Measurements from ENCODE around the gene GARIN3. TPM values are rescaled to one million over a fixed set of nuclear protein-coding genes. Genes with fewer than 3 reads are reported as not detected.
"Not testable (repeated sequence)": the region's sequence is repeated elsewhere in the genome, so short reads cannot be mapped to it uniquely, and the experiment has no call there.

GARIN3 gene
- total RNA-seq, 1 donor from 2014 or later: not detected

DNA sequence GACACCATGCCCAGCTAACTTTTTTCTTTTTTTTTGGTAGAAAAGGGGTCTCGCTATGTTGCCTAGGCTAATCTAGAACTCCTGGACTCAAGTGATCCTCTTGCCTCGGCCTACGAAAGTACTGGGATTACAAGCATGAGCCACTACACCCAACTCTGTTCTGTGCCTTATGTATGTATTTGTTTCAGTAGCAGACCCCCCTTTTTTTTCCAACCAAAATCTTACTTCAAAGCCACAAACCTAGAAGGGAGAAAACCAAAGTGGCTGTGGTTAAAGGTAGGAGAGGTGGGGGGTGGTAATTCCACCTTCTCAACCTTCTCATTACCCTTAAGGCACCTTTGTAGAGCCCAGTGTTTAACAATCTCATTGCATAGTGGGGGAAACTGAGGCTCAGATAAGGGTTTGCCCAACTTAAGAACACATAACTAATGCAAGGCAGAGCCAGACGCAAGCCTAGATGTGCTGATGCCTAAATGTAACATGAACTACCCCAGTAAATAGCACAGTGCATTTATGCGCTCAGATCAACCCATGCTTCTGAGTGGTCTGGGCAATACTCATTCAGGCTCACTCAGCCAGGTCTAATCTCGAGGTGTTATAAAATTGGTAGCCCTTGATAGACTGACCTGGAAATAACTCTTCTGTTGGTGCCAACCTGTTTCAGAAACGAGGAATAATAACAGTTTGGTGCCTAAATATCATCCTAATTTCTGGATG is 47.6 kb upstream of the GARIN3 start:
- Mint-ChIP-seq H3K36me3 (ENCODE audit: low read depth) (no peaks in the 10 kb centered on the region), H3K27ac (no peak overlapping the region), H3K9me3 (no peaks in the 10 kb centered on the region), H3K4me1 (peaks cover 50% of the 10 kb centered on the region), H3K27me3 (no peaks in the 10 kb centered on the region), H3K4me3 (no peak overlapping the region)
- ATAC-seq (ENCODE audit: low read depth): no peak
- ChIA-PET POLR2A (interaction anchor here (1.3 kb wide), 1 partner anchor 71 kb away, joined by 3 read pairs; the partner anchor contains the start of gene MED7), CTCF (no interaction called here)
- DNase-seq: no peak
- intact Hi-C loops (cut with micrococcal nuclease): no loop called here
- TF ChIP-seq, protein P1, sequence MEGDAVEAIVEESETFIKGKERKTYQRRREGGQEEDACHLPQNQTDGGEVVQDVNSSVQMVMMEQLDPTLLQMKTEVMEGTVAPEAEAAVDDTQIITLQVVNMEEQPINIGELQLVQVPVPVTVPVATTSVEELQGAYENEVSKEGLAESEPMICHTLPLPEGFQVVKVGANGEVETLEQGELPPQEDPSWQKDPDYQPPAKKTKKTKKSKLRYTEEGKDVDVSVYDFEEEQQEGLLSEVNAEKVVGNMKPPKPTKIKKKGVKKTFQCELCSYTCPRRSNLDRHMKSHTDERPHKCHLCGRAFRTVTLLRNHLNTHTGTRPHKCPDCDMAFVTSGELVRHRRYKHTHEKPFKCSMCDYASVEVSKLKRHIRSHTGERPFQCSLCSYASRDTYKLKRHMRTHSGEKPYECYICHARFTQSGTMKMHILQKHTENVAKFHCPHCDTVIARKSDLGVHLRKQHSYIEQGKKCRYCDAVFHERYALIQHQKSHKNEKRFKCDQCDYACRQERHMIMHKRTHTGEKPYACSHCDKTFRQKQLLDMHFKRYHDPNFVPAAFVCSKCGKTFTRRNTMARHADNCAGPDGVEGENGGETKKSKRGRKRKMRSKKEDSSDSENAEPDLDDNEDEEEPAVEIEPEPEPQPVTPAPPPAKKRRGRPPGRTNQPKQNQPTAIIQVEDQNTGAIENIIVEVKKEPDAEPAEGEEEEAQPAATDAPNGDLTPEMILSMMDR (IDR thresholded peaks at IDR 0.05): no peak

DNA sequence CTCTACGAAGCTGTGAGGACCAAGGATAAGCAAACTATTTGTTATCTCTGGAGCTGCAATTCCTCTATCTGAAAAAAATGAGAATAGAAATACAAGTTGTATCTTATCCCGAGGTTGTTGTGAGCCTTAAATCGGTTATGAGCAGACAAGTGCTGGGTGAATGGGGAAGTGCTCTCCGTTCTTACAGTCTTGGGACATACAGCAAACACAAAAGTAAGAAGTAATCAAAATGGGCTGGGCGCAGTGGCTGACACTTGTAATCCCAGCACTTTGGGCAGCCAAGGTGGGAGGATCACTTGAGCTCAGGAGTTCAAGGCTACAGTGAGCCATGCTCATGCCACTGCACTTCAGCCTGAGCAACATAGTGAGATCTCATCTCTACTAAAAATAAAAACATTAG is 46.2 kb upstream of the GARIN3 start:
- H3K4me1 Mint-ChIP-seq: peaks cover 42% of the 10 kb centered on the region
- TF ChIP-seq, protein P1 (IDR thresholded peaks at IDR 0.05): no peak
- H3K27ac Mint-ChIP-seq: no peak overlapping the region
- no peaks in the 10 kb centered on the region for H3K9me3 Mint-ChIP-seq
- intact Hi-C loops (cut with micrococcal nuclease): no loop called here
- ChIA-PET POLR2A (no interaction called here), CTCF (no interaction called here)
- no peaks in the 10 kb centered on the region for H3K36me3 Mint-ChIP-seq (ENCODE audit: low read depth)
- ATAC-seq (ENCODE audit: low read depth) (no peak), DNase-seq (no peak)
- no peaks in the 10 kb centered on the region for H3K27me3 Mint-ChIP-seq
- no peak overlapping the region for H3K4me3 Mint-ChIP-seq

DNA sequence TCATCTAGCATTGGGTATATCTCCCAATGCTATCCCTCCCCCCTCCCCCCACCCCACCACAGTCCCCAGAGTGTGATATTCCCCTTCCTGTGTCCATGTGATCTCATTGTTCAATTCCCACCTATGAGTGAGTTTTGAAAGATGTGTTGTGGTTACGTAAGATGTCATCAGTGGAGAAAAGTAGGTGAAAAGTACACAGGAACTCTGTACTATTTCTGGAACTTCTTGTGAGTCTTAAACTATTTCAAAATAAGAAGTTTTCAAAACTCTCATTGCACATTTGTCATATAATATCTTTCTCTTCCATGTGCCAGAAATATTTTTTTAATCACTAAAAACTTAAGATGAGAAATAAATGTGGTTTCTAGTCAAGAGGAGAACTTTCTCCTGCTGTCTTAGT is 44.6 kb upstream of the GARIN3 start:
- H3K27me3 Mint-ChIP-seq; intact Hi-C loops (cut with micrococcal nuclease); H3K27ac Mint-ChIP-seq; ATAC-seq (ENCODE audit: low read depth); DNase-seq; H3K4me3 Mint-ChIP-seq; H3K9me3 Mint-ChIP-seq; CTCF ChIA-PET; H3K36me3 Mint-ChIP-seq (ENCODE audit: low read depth); POLR2A ChIA-PET: not testable (repeated sequence)
- peaks cover 26% of the 10 kb centered on the region for H3K4me1 Mint-ChIP-seq

DNA sequence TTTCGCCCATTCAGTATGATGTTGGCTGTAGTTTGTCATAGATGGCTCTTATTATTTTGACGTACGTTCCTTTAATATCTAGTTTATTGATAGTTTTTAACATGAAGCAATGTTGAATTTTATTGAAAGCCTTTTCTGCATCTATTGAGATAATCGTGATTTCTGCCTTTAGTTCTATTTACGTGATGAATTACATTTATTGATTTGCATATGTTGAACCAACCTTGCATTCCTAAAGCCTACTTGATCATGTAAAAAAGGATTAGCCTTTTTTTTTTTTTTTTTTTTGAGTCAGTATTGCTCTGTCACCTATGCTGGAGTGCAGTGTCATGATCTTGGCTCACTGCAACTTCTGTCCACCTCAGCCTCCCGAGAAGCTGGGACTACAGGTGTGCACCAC is 39.6 kb upstream of the GARIN3 start:
- intact Hi-C loops (cut with micrococcal nuclease): loop anchor here (1.0 to 5.0 kb wide), 2 partner anchors 10 to 42 kb away; no protein-coding TSS in a partner anchor
- TF ChIP-seq, protein P1 (IDR thresholded peaks at IDR 0.05): no peak
- Mint-ChIP-seq H3K4me1 (peaks cover 6% of the 10 kb centered on the region), H3K9me3 (no peaks in the 10 kb centered on the region), H3K4me3 (no peak overlapping the region), H3K36me3 (ENCODE audit: low read depth) (no peaks in the 10 kb centered on the region), H3K27ac (no peak overlapping the region), H3K27me3 (no peaks in the 10 kb centered on the region)
- POLR2A ChIA-PET: no interaction called here
- no peak for DNase-seq
- CTCF ChIA-PET: interaction anchor here (1.1 kb wide), 1 partner anchor 9 kb away, joined by 3 read pairs; no protein-coding TSS in a partner anchor
- ATAC-seq (ENCODE audit: low read depth): no peak

DNA sequence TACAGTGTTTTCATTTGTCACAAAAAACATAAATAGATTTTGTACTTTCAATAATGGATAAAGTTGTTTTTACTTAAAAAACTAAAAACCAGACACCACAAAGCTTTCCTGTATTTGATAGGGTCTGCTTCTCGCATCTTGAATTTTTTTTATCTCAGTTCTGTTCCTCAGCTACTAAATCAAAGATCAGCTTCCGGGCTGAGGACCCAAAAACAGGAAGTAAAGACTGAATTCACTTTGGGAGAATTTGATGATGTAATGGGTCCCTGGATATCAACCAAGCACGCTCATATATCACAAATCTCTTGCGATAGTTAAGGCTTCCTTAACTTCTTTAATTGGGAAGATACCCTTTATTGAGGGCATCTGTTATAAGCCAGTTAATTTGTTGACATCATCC is 38.7 kb upstream of the GARIN3 start:
- CTCF ChIA-PET: interaction anchor here (1.1 kb wide), 1 partner anchor 10 kb away, joined by 3 read pairs; no protein-coding TSS in a partner anchor
- Mint-ChIP-seq H3K4me3 (no peak overlapping the region), H3K27me3 (no peaks in the 10 kb centered on the region), H3K27ac (peak overlapping the region; percentile 53), H3K9me3 (no peaks in the 10 kb centered on the region), H3K36me3 (ENCODE audit: low read depth) (no peaks in the 10 kb centered on the region), H3K4me1 (peaks cover 6% of the 10 kb centered on the region)
- DNase-seq (no peak), ATAC-seq (ENCODE audit: low read depth) (peak; percentile 68)
- TF ChIP-seq, protein P1 (IDR thresholded peaks at IDR 0.05): no peak
- intact Hi-C loops (cut with micrococcal nuclease): loop anchor here (1.0 to 5.0 kb wide), 2 partner anchors 11 to 43 kb away; no protein-coding TSS in a partner anchor
- POLR2A ChIA-PET: interaction anchor here (0.6 to 0.9 kb wide), 3 partner anchors 32 to 626 kb away, joined by 3 to 4 read pairs (median 3); no protein-coding TSS in a partner anchor
